OCI-LY7 (cell line): ENCODE data around the gene ARHGEF17. TPM values are rescaled to one million over a fixed set of nuclear protein-coding genes. Genes with fewer than 3 reads are reported as not detected.
A peak's percentile ranks its signal among the peaks of the same experiment; 100 is the strongest.

Experiments
- BruUV-seq: library from RNA; stranded (reverse); fragments of 400-500 nt; replicated peaks from 2 replicates; lab custom pipeline; 2021; lab: Mats Ljungman, UMichigan
- CTCF ChIA-PET: fragments of 300-600 bp; sonication (Branson Sonifier 250); formaldehyde crosslinking; loops from one replicate; lab custom pipeline; 2022; ENCODE audit warnings: antibody characterized with exemption; ENCODE audit not compliant: unreplicated experiment; lab: Charles Lee
- POLR2A ChIA-PET: fragments of 300-600 bp; sonication (Branson Sonifier 250); formaldehyde crosslinking; loops from one replicate; lab custom pipeline; 2022; ENCODE audit warnings: antibody characterized with exemption; lab: Charles Lee
- DNase-seq: peaks from one replicate; pipeline ENCODE4 v3.0.0-alpha.2; 2015; ENCODE audit warnings: low spot score
- H2AFZ ChIP-seq: fragments of 200-600 bp; sonication (generic), shearing (Covaris generic); 2 replicates; pipeline ENCODE4 v1.6.1; 2014; ENCODE audit warnings: mild to moderate bottlenecking, antibody characterized with exemption, low read length, moderate library complexity
- H3K27ac ChIP-seq: fragments of 200-600 bp; sonication (generic); 2 replicates; pipeline ENCODE4 v1.5.1; 2014; ENCODE audit warnings: mixed run types, low read depth, mild to moderate bottlenecking, moderate library complexity, low read length, inconsistent platforms; ENCODE audit not compliant: poor library complexity, severe bottlenecking
- H3K36me3 ChIP-seq: fragments of 200-600 bp; sonication (generic); 2 replicates; pipeline ENCODE4 v1.6.1; 2014; ENCODE audit warnings: mild to moderate bottlenecking, antibody characterized with exemption, low read length, moderate library complexity, mixed read lengths; ENCODE audit not compliant: insufficient read depth
- H3K4me1 ChIP-seq: fragments of 200-600 bp; sonication (generic); 2 replicates; pipeline ENCODE4 v1.5.1; 2014; ENCODE audit warnings: mild to moderate bottlenecking, low read length; ENCODE audit not compliant: insufficient read depth, poor library complexity, severe bottlenecking
- H3K4me2 ChIP-seq: fragments of 200-600 bp; sonication (generic); 2 replicates; pipeline ENCODE4 v1.6.1; 2014; ENCODE audit warnings: mild to moderate bottlenecking, low read length
- H3K4me3 ChIP-seq: fragments of 200-600 bp; sonication (generic); 2 replicates; pipeline ENCODE4 v1.5.1; 2014; ENCODE audit warnings: mild to moderate bottlenecking, low read depth, low read length; ENCODE audit not compliant: poor library complexity, severe bottlenecking
- H3K79me2 ChIP-seq: fragments of 200-600 bp; sonication (generic); 2 replicates; pipeline ENCODE4 v1.6.1; 2016; ENCODE audit warnings: low read depth, mild to moderate bottlenecking, low read length, moderate library complexity, mixed read lengths; ENCODE audit not compliant: insufficient read depth
- H3K9me2 ChIP-seq: fragments of 200-600 bp; sonication (generic); 2 replicates; pipeline ENCODE4 v1.6.1; 2016; ENCODE audit warnings: mild to moderate bottlenecking, low read length, mixed read lengths; ENCODE audit not compliant: insufficient read depth
- H3K9me3 ChIP-seq: fragments of 200-600 bp; sonication (generic); 2 replicates; pipeline ENCODE4 v1.6.1; 2014; ENCODE audit warnings: mild to moderate bottlenecking, mixed run types, low read length, mixed read lengths
- H4K20me1 ChIP-seq: fragments of 200-600 bp; sonication (generic); 2 replicates; pipeline ENCODE4 v1.6.1; 2014; ENCODE audit warnings: mild to moderate bottlenecking, antibody characterized with exemption, low read length, moderate library complexity, mixed read lengths; ENCODE audit not compliant: insufficient read depth
- CTCF ChIP-seq: fragments of 200-600 bp; sonication (generic); conservative IDR thresholded peaks from 2 replicates; pipeline ENCODE4 v1.5.1; 2014; ENCODE audit warnings: mild to moderate bottlenecking, antibody characterized with exemption, low read length, moderate library complexity, mixed read lengths
- EZH2phosphoT487 ChIP-seq: fragments of 200-600 bp; sonication (generic); IDR thresholded peaks from 2 replicates; pipeline ENCODE4 v1.6.1; 2018; ENCODE audit warnings: low read depth, borderline replicate concordance, mild to moderate bottlenecking, mixed run types, antibody characterized with exemption, low read length, moderate library complexity, mixed read lengths
- intact Hi-C: fragments of 100-400 bp; cut with micrococcal nuclease; formaldehyde crosslinking; loops from one replicate; pipeline ENCODE4 v1.10.0; 2022; ENCODE audit not compliant: unreplicated experiment
- total RNA-seq, 2 experiments: library from RNA; depleted of rRNA in 1 of 2; stranded (reverse); fragments of >200 nt in 1 of 2; shearing (Covaris generic) in 1 of 2; gene quantifications; 2 replicates each; pipeline ENCODE4 v1.2.3, GENCODE V29; 2014 to 2022

ARHGEF17 gene
- total RNA-seq, 2 experiments from 2014 or later, result 0.19 to 1.4 TPM

- Histone ChIP-seq H4K20me1 (peaks cover 20% of the 10 kb centered on the region), H3K4me1 (peaks cover 76% of the 10 kb centered on the region), H3K79me2 (peaks cover 70% of the 10 kb centered on the region), H3K9me3 (no peaks in the 10 kb centered on the region), H3K4me2 (peak overlapping the region; percentile 87), H3K4me3 (peak overlapping the region; percentile 98), H3K27ac (peak overlapping the region; percentile 13), H3K36me3 (peaks cover 13% of the 10 kb centered on the region; the same call in 1 of the 2 replicates), H2AFZ (no peak overlapping the region), H3K9me2 (no peaks in the 10 kb centered on the region)
- no TSS peak for BruUV-seq
- TF ChIP-seq EZH2phosphoT487, result no peak
- no peak for TF ChIP-seq CTCF
- intact Hi-C loops, result no loop called here
- DNase-seq, result no peak
- ChIA-PET CTCF (interaction anchor here (0.6 kb wide), 1 partner anchor 467 kb away, joined by 3 read pairs; no protein-coding TSS in a partner anchor), POLR2A (no interaction called here)
Observed at GRCh38 chr11:73379189-73379880, 71.3 kb downstream of the ARHGEF17 start.

GRCh38 chr11:73380331-73380730, 72.3 kb downstream of the ARHGEF17 start:
- peaks cover 72% of the 10 kb centered on the region for H3K79me2 ChIP-seq
- no peaks in the 10 kb centered on the region for H3K9me3 ChIP-seq
- BruUV-seq, result no TSS peak
- peaks cover 86% of the 10 kb centered on the region for H3K4me1 ChIP-seq
- H3K9me2 ChIP-seq, result no peaks in the 10 kb centered on the region
- H3K36me3 ChIP-seq, result peaks cover 13% of the 10 kb centered on the region; the same call in 1 of the 2 replicates
- TF ChIP-seq CTCF (no peak), EZH2phosphoT487 (no peak)
- CTCF ChIA-PET, result interaction anchor here (0.6 kb wide), 1 partner anchor 10 kb away, joined by 3 read pairs; no protein-coding TSS in a partner anchor
- peak overlapping the region; percentile 87 for H3K4me2 ChIP-seq
- H3K27ac ChIP-seq, result peak overlapping the region; percentile 13
- no peak for DNase-seq
- H2AFZ ChIP-seq, result no peak overlapping the region
- intact Hi-C loops, result no loop called here
- POLR2A ChIA-PET, result no interaction called here
- H3K4me3 ChIP-seq, result peak overlapping the region; percentile 98
- peaks cover 20% of the 10 kb centered on the region for H4K20me1 ChIP-seq

GRCh38 chr11:73380897-73381410, 72.9 kb downstream of the ARHGEF17 start:
- no peaks in the 10 kb centered on the region for H3K9me2 ChIP-seq
- H3K36me3 ChIP-seq, result peaks cover 13% of the 10 kb centered on the region; the same call in 1 of the 2 replicates
- H3K79me2 ChIP-seq, result peaks cover 78% of the 10 kb centered on the region
- TF ChIP-seq EZH2phosphoT487 (no peak), CTCF (no peak)
- H3K9me3 ChIP-seq, result no peaks in the 10 kb centered on the region
- peaks cover 86% of the 10 kb centered on the region for H3K4me1 ChIP-seq
- H4K20me1 ChIP-seq, result peaks cover 20% of the 10 kb centered on the region
- H3K4me3 ChIP-seq, result no peak overlapping the region
- H2AFZ ChIP-seq, result no peak overlapping the region
- CTCF ChIA-PET, result no interaction called here
- H3K4me2 ChIP-seq, result peak overlapping the region; percentile 87
- no peak for DNase-seq
- POLR2A ChIA-PET, result no interaction called here
- intact Hi-C loops, result no loop called here
- peak overlapping the region; percentile 79 for H3K27ac ChIP-seq
- BruUV-seq, result no TSS peak
